HepG2 (cell line): ENCODE measurements around the gene TRIM27. TPM values are rescaled to one million over a fixed set of nuclear protein-coding genes. Genes with fewer than 3 reads are reported as not detected.

Experiments
- ELF3 ChIP-seq: IDR thresholded peaks from 2 replicates; pipeline ENCODE4 v1.6.1; 2016; ENCODE audit warnings: missing genetic modification reagents, missing compliant biosample characterization
- ELF4 ChIP-seq: sonication (generic); formaldehyde crosslinking; IDR thresholded peaks from 2 replicates; pipeline ENCODE4 v1.5.0; 2020; ENCODE audit warnings: missing genetic modification reagents, mild to moderate bottlenecking, moderate library complexity, borderline replicate concordance
- HNF4G ChIP-seq, 2 experiments: sonication (generic) in 1 of 2; formaldehyde crosslinking in 1 of 2; IDR thresholded peaks; 2 replicates each; pipeline versions ENCODE4 v1.4.0 to v1.6.1; 2011 to 2020; ENCODE audit warnings: borderline replicate concordance in 2 of 2, low read depth in 2 of 2, mild to moderate bottlenecking in 2 of 2, low read length in 1 of 2, missing genetic modification reagents in 1 of 2, moderate library complexity in 1 of 2
- HNRNPUL1 ChIP-seq: fragments of 200-400 bp; formaldehyde crosslinking; IDR thresholded peaks from 2 replicates; pipeline ENCODE4 v1.6.1; 2017; ENCODE audit warnings: low read depth, mild to moderate bottlenecking, low read length, moderate library complexity
- KLF15 ChIP-seq: sonication (generic); formaldehyde crosslinking; IDR thresholded peaks from 2 replicates; pipeline ENCODE4 v1.8.1; 2023; ENCODE audit warnings: borderline replicate concordance, mild to moderate bottlenecking, inconsistent platforms, missing genetic modification reagents, mixed read lengths
- MAF1 ChIP-seq: sonication (generic); formaldehyde crosslinking; IDR thresholded peaks from 2 replicates; pipeline ENCODE4 v1.5.0; 2020; ENCODE audit warnings: missing genetic modification reagents, borderline replicate concordance
- NBN ChIP-seq: fragments of 450-650 bp; conservative IDR thresholded peaks from 2 replicates; pipeline ENCODE4 v1.6.1; 2017
- NFYC ChIP-seq: IDR thresholded peaks from 2 replicates; pipeline ENCODE4 v1.6.1; 2016; ENCODE audit warnings: missing genetic modification reagents, missing compliant biosample characterization
- RAD21 ChIP-seq: fragments of 450-650 bp; formaldehyde crosslinking; IDR thresholded peaks from 2 replicates; pipeline ENCODE4 v1.5.0; 2020; ENCODE audit warnings: mild to moderate bottlenecking
- RBM39 ChIP-seq: fragments of 200-400 bp; formaldehyde crosslinking; IDR thresholded peaks from one replicate; pipeline ENCODE4 v1.6.1; 2018; ENCODE audit warnings: antibody characterized with exemption, mild to moderate bottlenecking, low read depth, low read length; ENCODE audit not compliant: poor library complexity, severe bottlenecking
- RFXAP ChIP-seq: sonication (generic); formaldehyde crosslinking; IDR thresholded peaks from 2 replicates; pipeline ENCODE4 v1.4.0; 2020; ENCODE audit warnings: missing genetic modification reagents, borderline replicate concordance
- THAP11 ChIP-seq: IDR thresholded peaks from 2 replicates; pipeline ENCODE4 v1.6.1; 2016; ENCODE audit warnings: missing biosample characterization, missing genetic modification reagents
- TMF1 ChIP-seq: sonication (generic); formaldehyde crosslinking; IDR thresholded peaks from 2 replicates; pipeline ENCODE4 v1.8.1; 2022; ENCODE audit warnings: low read depth, missing genetic modification reagents
- WIZ ChIP-seq: sonication (generic); formaldehyde crosslinking; IDR thresholded peaks from 2 replicates; pipeline ENCODE4 v1.5.1; 2020; ENCODE audit warnings: mild to moderate bottlenecking, missing genetic modification reagents
- ZNF234 ChIP-seq: sonication (generic); formaldehyde crosslinking; conservative IDR thresholded peaks from 2 replicates; pipeline ENCODE4 v1.5.1; 2020; ENCODE audit warnings: mild to moderate bottlenecking, missing genetic modification reagents
- ZNF292 ChIP-seq: sonication (generic); formaldehyde crosslinking; IDR thresholded peaks from 2 replicates; pipeline ENCODE4 v1.8.1; 2022; ENCODE audit warnings: mild to moderate bottlenecking, low read depth, missing genetic modification reagents, borderline replicate concordance
- ZNF496 ChIP-seq: sonication (generic); formaldehyde crosslinking; IDR thresholded peaks from 2 replicates; pipeline ENCODE4 v1.8.1; 2023; ENCODE audit warnings: mild to moderate bottlenecking, moderate library complexity, missing genetic modification reagents; ENCODE audit not compliant: insufficient replicate concordance
- ZNF546 ChIP-seq: sonication (generic); formaldehyde crosslinking; conservative IDR thresholded peaks from 2 replicates; pipeline ENCODE4 v1.8.1; 2023; ENCODE audit warnings: mild to moderate bottlenecking, missing genetic modification reagents
- ZNF547 ChIP-seq: sonication (generic); formaldehyde crosslinking; IDR thresholded peaks from 2 replicates; pipeline ENCODE4 v1.5.1; 2020; ENCODE audit warnings: mild to moderate bottlenecking, missing genetic modification reagents
- ZNF724P ChIP-seq: sonication (generic); formaldehyde crosslinking; IDR thresholded peaks from 2 replicates; pipeline ENCODE4 v1.8.0; 2022; ENCODE audit warnings: missing genetic modification reagents, borderline replicate concordance
- ZNF776 ChIP-seq: sonication (generic); formaldehyde crosslinking; IDR thresholded peaks from 2 replicates; pipeline ENCODE4 v1.4.0; 2020; ENCODE audit warnings: mild to moderate bottlenecking, missing genetic modification reagents
- polyA plus RNA-seq, 8 experiments: library from polyadenylated mRNA; depleted of rRNA in 3 of 8; stranded (reverse) in 7 of 8; unstranded in 1 of 8; fragments of >200 nt; fragmentation: Illumina TruSeq in 4 of 8; extraction: Trizol in 4 of 8; gene quantifications; 2 replicates each; pipeline versions ENCODE4 v1.2.1 to v1.2.3, GENCODE V29; 2011 to 2016; ENCODE audit warnings: low read depth in 4 of 8, missing spikeins in 1 of 8, mixed read lengths in 1 of 8; ENCODE audit not compliant: insufficient read depth in 1 of 8
- total RNA-seq, 5 experiments: library from RNA; depleted of rRNA; stranded (reverse); fragments of >200 nt; fragmentation: Illumina TruSeq; extraction: Trizol; gene quantifications; 2 replicates each; pipeline ENCODE4 v1.2.3, GENCODE V29; 2016; ENCODE audit warnings: low read depth in 1 of 5
- TF ChIP-seq, protein P1 (sequence below): sonication (generic); formaldehyde crosslinking; conservative IDR thresholded peaks from 2 replicates; pipeline ENCODE4 v1.4.0; 2020; ENCODE audit warnings: missing genetic modification reagents
- TF ChIP-seq, protein P2 (sequence below): sonication (generic); formaldehyde crosslinking; IDR thresholded peaks from 2 replicates; pipeline ENCODE4 v1.4.0; 2020; ENCODE audit warnings: mild to moderate bottlenecking, missing genetic modification reagents
- TF ChIP-seq, protein P3 (sequence below): sonication (generic); formaldehyde crosslinking; IDR thresholded peaks from 2 replicates; pipeline ENCODE4 v1.4.0; 2020; ENCODE audit warnings: missing genetic modification reagents, mild to moderate bottlenecking, borderline replicate concordance

Gene TRIM27
- total and polyA plus RNA-seq, 2 of the 13 experiments (the other 11 are each of a cell fraction or from before 2014, with no cell fraction given) = 88.6 to 112 TPM

DNA sequence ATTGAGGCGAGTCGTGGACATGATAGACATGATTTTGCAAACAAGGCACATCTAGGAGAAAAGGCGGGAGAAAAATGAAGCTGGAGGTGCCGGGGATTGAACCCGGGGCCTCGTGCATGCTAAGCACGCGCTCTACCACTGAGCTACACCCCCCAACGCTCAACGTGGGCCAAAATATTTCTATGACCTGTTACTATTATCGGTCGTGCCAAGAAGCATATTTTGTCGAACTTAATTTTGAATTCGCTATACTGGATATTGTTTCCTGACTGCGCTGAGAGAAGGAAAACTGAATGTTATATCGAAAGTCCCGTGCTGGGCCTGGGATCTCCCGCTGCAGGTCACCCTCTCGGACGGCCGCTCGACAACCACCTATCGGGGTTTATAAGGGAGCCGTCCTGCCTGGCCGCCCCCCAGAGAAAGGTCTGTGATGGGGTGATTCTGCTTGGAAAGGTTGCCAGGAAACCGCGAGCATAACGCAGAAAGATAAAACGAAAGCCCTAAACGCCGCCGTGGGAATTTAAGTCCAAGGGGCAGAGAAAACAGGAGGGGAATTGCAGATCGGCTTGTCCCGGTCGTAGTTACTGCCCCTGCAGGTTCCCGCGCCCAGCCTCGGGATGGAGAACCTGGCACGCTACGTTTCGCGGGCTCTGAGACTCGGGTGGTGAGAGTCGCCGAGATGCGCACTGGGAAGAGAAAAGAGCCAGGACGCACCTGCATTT lies 60.0 kb downstream of the TRIM27 start (continued):
- no peak for TF ChIP-seq ZNF776 (CRISPR knock-in tag)
- TF ChIP-seq HNRNPUL1 = no peak
- no peak for TF ChIP-seq WIZ (CRISPR knock-in tag)
- peak; percentile 83 for TF ChIP-seq ZNF724P (CRISPR knock-in tag)
- peak; percentile 24; the same call in 1 of the 2 replicates for TF ChIP-seq HNF4G (IDR thresholded peaks at IDR 0.05; ENCODE audit: borderline replicate concordance, low read depth, low read length)
- TF ChIP-seq HNF4G (CRISPR knock-in tag; IDR thresholded peaks at IDR 0.05; ENCODE audit: borderline replicate concordance, low read depth) = no peak
- TF ChIP-seq ELF4 = peak; percentile 56; the same call in 1 of the 2 replicates
- TF ChIP-seq ZNF292 (CRISPR knock-in tag) = no peak
- TF ChIP-seq ZNF547 (CRISPR knock-in tag) = 0 out of 2 replicates have a peak, but pooled peaks have one; percentile 49
- peak; percentile 59 for TF ChIP-seq THAP11
- TF ChIP-seq RFXAP (CRISPR knock-in tag) = peak; percentile 81; the same call in 1 of the 2 replicates
- no peak for TF ChIP-seq NBN
- TF ChIP-seq ZNF234 (CRISPR knock-in tag) = peak; percentile 26; the same call in 1 of the 2 replicates
- TF ChIP-seq RAD21 (CRISPR knock-in tag) = peak; percentile 14; the same call in 1 of the 2 replicates
- peak; percentile 96 for TF ChIP-seq MAF1 (CRISPR knock-in tag)
- TF ChIP-seq, protein P1, sequence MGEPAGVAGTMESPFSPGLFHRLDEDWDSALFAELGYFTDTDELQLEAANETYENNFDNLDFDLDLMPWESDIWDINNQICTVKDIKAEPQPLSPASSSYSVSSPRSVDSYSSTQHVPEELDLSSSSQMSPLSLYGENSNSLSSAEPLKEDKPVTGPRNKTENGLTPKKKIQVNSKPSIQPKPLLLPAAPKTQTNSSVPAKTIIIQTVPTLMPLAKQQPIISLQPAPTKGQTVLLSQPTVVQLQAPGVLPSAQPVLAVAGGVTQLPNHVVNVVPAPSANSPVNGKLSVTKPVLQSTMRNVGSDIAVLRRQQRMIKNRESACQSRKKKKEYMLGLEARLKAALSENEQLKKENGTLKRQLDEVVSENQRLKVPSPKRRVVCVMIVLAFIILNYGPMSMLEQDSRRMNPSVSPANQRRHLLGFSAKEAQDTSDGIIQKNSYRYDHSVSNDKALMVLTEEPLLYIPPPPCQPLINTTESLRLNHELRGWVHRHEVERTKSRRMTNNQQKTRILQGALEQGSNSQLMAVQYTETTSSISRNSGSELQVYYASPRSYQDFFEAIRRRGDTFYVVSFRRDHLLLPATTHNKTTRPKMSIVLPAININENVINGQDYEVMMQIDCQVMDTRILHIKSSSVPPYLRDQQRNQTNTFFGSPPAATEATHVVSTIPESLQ = no peak; the same call in 1 of the 2 replicates
- TF ChIP-seq, protein P2, sequence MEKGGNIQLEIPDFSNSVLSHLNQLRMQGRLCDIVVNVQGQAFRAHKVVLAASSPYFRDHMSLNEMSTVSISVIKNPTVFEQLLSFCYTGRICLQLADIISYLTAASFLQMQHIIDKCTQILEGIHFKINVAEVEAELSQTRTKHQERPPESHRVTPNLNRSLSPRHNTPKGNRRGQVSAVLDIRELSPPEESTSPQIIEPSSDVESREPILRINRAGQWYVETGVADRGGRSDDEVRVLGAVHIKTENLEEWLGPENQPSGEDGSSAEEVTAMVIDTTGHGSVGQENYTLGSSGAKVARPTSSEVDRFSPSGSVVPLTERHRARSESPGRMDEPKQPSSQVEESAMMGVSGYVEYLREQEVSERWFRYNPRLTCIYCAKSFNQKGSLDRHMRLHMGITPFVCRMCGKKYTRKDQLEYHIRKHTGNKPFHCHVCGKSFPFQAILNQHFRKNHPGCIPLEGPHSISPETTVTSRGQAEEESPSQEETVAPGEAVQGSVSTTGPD (CRISPR knock-in tag) = no peak
- TF ChIP-seq NFYC = no peak
- TF ChIP-seq, protein P3, sequence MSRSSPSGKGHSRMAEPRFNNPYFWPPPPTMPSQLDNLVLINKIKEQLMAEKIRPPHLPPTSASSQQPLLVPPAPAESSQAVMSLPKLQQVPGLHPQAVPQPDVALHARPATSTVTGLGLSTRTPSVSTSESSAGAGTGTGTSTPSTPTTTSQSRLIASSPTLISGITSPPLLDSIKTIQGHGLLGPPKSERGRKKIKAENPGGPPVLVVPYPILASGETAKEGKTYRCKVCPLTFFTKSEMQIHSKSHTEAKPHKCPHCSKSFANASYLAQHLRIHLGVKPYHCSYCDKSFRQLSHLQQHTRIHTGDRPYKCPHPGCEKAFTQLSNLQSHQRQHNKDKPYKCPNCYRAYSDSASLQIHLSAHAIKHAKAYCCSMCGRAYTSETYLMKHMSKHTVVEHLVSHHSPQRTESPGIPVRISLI (CRISPR knock-in tag) = no peak
- TF ChIP-seq ELF3 = peak; percentile 55
- peak; percentile 84; the same call in 1 of the 2 replicates for TF ChIP-seq TMF1 (CRISPR knock-in tag)
- TF ChIP-seq RBM39 = peak; percentile 87
- TF ChIP-seq ZNF546 (CRISPR knock-in tag) = peak; percentile 95
- TF ChIP-seq ZNF496 = peak; percentile 32
- 0 out of 2 replicates have a peak, but pooled peaks have one; percentile 36 for TF ChIP-seq KLF15 (CRISPR knock-in tag)
